GM12878 (cell line): Measurements from ENCODE around the gene AP5B1. TPM values are rescaled to one million over a fixed set of nuclear protein-coding genes. Genes with fewer than 3 reads are reported as not detected.

Experiments
- ATAC-seq: fragments of 200-7000 bp; cut with Tn5 transposase; 3 replicates; pipeline ENCODE4 v1.9.1; 2020; ENCODE audit warnings: mild to moderate bottlenecking, moderate library complexity
- BruUV-seq: library from RNA; stranded (reverse); fragments of 400-500 nt; replicated peaks from 2 replicates; lab custom pipeline; 2021; lab: Mats Ljungman, UMichigan
- CTCF ChIA-PET: fragments of 300-600 bp; sonication (Branson Sonifier 250); formaldehyde crosslinking; extraction: SDS; loops from one replicate; lab custom pipeline; 2021; ENCODE audit warnings: inconsistent platforms; lab: Yijun Ruan, JAX
- POLR2A ChIA-PET: fragments of 350-600 bp; formaldehyde crosslinking; extraction: SDS; loops from one replicate; lab custom pipeline; 2021; ENCODE audit warnings: inconsistent platforms; lab: Charles Lee
- RAD21 ChIA-PET: fragments of 300-600 bp; sonication (Branson Sonifier 250); formaldehyde crosslinking; loops from one replicate; lab custom pipeline; 2023; ENCODE audit warnings: antibody characterized with exemption; ENCODE audit not compliant: unreplicated experiment; lab: Charles Lee
- SMC1A ChIA-PET: fragments of 300-600 bp; sonication (Branson Sonifier 250); formaldehyde crosslinking; loops from one replicate; lab custom pipeline; 2023; ENCODE audit not compliant: unreplicated experiment, uncharacterized antibody; lab: Charles Lee
- DNase-seq: peaks from one replicate; pipeline ENCODE4 v3.0.0-alpha.2; 2011; ENCODE audit warnings: low read depth, low spot score
- FAIRE-seq: peaks from 3 replicates; lab custom pipeline; 2011; peaks lifted over from hg19 to GRCh38; lab: Jason Lieb, UNC
- H2AFZ ChIP-seq: 2 replicates; pipeline ENCODE4 v1.6.0; 2011; ENCODE audit warnings: low read depth, low read length, control low read depth; ENCODE audit not compliant: control insufficient read depth
- H3K27ac ChIP-seq: 2 replicates; pipeline ENCODE4 v1.5.1; 2011; ENCODE audit warnings: control low read depth; ENCODE audit not compliant: control insufficient read depth, insufficient read depth
- H3K27me3 ChIP-seq, 2 experiments: replicated peaks in 1 of 2; 2 replicates each; pipeline versions ENCODE4 v1.6.0 to v1.6.1; 2011; ENCODE audit warnings: low read length in 1 of 2; ENCODE audit not compliant: control insufficient read depth in 2 of 2, insufficient read depth in 2 of 2
- H3K36me3 ChIP-seq, 2 experiments: 2 replicates each; pipeline ENCODE4 v1.5.1; 2011; ENCODE audit warnings: low read length in 1 of 2; ENCODE audit not compliant: control insufficient read depth in 2 of 2, insufficient read depth in 2 of 2
- H3K4me1 ChIP-seq: 2 replicates; pipeline ENCODE4 v1.6.1; 2011; ENCODE audit warnings: mild to moderate bottlenecking, low read length, moderate library complexity, mixed read lengths; ENCODE audit not compliant: control insufficient read depth, insufficient read depth
- H3K4me2 ChIP-seq: 2 replicates; pipeline ENCODE4 v1.6.0; 2011; ENCODE audit warnings: control low read depth; ENCODE audit not compliant: control insufficient read depth, insufficient read depth
- H3K4me3 ChIP-seq: fragments of 200-600 bp; sonication (generic); 2 replicates; pipeline ENCODE4 v1.5.1; 2016
- H3K79me2 ChIP-seq: 2 replicates; pipeline ENCODE4 v1.6.0; 2011; ENCODE audit warnings: low read length; ENCODE audit not compliant: control insufficient read depth, insufficient read depth
- H3K9ac ChIP-seq: 2 replicates; pipeline ENCODE4 v1.8.0; 2011; ENCODE audit warnings: low read length, control low read depth, mixed read lengths; ENCODE audit not compliant: control insufficient read depth, insufficient read depth
- H3K9me3 ChIP-seq: replicated peaks from 3 replicates; pipeline ENCODE4 v1.5.1; 2011; ENCODE audit warnings: mild to moderate bottlenecking, low read length; ENCODE audit not compliant: control insufficient read depth, insufficient read depth
- H4K20me1 ChIP-seq: 2 replicates; pipeline ENCODE4 v1.6.0; 2011; ENCODE audit not compliant: control insufficient read depth, insufficient read depth
- HDGF ChIP-seq: fragments of 450-650 bp; IDR thresholded peaks from 2 replicates; pipeline ENCODE4 v1.6.1; 2016; ENCODE audit warnings: antibody characterized with exemption
- NBN ChIP-seq: fragments of 450-650 bp; IDR thresholded peaks from 2 replicates; pipeline ENCODE4 v1.6.1; 2016
- NFYA ChIP-seq: IDR thresholded peaks from 2 replicates; pipeline ENCODE4 v1.6.1; 2011; ENCODE audit warnings: low read depth, mild to moderate bottlenecking, low read length, improper control_type of control experiment, borderline replicate concordance
- SREBF2 ChIP-seq: IDR thresholded peaks from 2 replicates; pipeline ENCODE4 v1.6.1; 2012; ENCODE audit warnings: mild to moderate bottlenecking, low read length
- ZBTB11 ChIP-seq: fragments of 450-650 bp; formaldehyde crosslinking; IDR thresholded peaks from 2 replicates; pipeline ENCODE4 v1.5.0; 2022; ENCODE audit warnings: mild to moderate bottlenecking, missing genetic modification characterization
- WGBS: methylation state at CpG from one replicate; pipeline ENCODE4 v1.1.6; 2016; ENCODE audit warnings: low lambda C conversion rate; ENCODE audit not compliant: insufficient replicate concordance, insufficient coverage; ENCODE audit errors: missing lambda C conversion rate; 5-methylcytosine and 5-hydroxymethylcytosine counted together
- in situ Hi-C: fragments of 300-500 bp; cut with MboI; formaldehyde crosslinking; loops from 9 replicates; pipeline ENCODE4 v1.14.3; 2018; ENCODE audit warnings: mixed read lengths
- intact Hi-C: fragments of 100-400 bp; cut with micrococcal nuclease; formaldehyde crosslinking; loops from one replicate; pipeline ENCODE4 v1.14.2; 2022; ENCODE audit not compliant: unreplicated experiment
- polyA plus RNA-seq, 11 experiments: library from polyadenylated mRNA; depleted of rRNA in 4 of 11; unstranded in 6 of 11; stranded (reverse) in 5 of 11; fragments of >200 nt; fragmentation: Nextera tagmentation in 4 of 11; fragmentation: Illumina TruSeq in 1 of 11; extraction: Ambion mirVana in 4 of 11; extraction: Trizol in 1 of 11; gene quantifications; 1 replicate in 1 of 11; 2 replicates in 10 of 11; pipeline versions ENCODE4 v1.2.1 to v1.2.3, GENCODE V29; 2011 to 2016; ENCODE audit warnings: inconsistent platforms in 2 of 11, missing spikeins in 2 of 11, low read depth in 1 of 11
- total RNA-seq, 4 experiments: library from RNA; depleted of rRNA in 3 of 4; stranded (reverse); fragments of >200 nt in 3 of 4; fragmentation: Illumina TruSeq in 1 of 4; extraction: Trizol in 1 of 4; gene quantifications; 2 replicates each; pipeline versions ENCODE4 v1.2.1 to v1.2.3, GENCODE V29; 2013 to 2021

The AP5B1 gene
- total and polyA plus RNA-seq, 10 of the 15 experiments (the other 5 are each of a cell fraction or from before 2014, with no cell fraction given) = 0.47 to 13.1 (median 4.8) TPM

GRCh38 chr11:65779669-65779918 is 1.2 kb downstream of the AP5B1 start:
- Histone ChIP-seq H3K27me3 (no peaks in the 10 kb centered on the region), H4K20me1 (no peaks in the 10 kb centered on the region; the same call in 1 of the 2 replicates), H2AFZ (no peak overlapping the region), H3K79me2 (peaks cover 10% of the 10 kb centered on the region), H3K27ac (peak overlapping the region; percentile 4; the same call in 1 of the 2 replicates), H3K9me3 (no peaks in the 10 kb centered on the region), H3K4me3 (peak overlapping the region; percentile 80), H3K4me2 (peak overlapping the region; percentile 73)
- CTCF ChIA-PET = interaction anchor here (0.7 to 8.7 kb wide), 42 partner anchors 9 to 299 kb away, joined by 3 to 192 read pairs (median 6); partner anchors contain the start of genes EHBP1L1, FIBP, KAT5 and MUS81
- POLR2A ChIA-PET = interaction anchor here (0.6 to 2.3 kb wide), 12 partner anchors 9 to 132 kb away, joined by 3 to 17 read pairs (median 4); partner anchors contain the start of genes KAT5 and RNASEH2C
- FAIRE-seq = no peak
- no TSS peak for BruUV-seq
- in situ Hi-C loops (loop anchor here (5.0 kb wide), 2 partner anchors 43 to 67 kb away; partner anchors contain the start of gene KAT5), intact Hi-C loops (no loop called here)
- 76% methylated on average over 12 of the region's 12 CpGs for WGBS
- DNase-seq = no peak
- SMC1A ChIA-PET = interaction anchor here (1.2 to 2.5 kb wide), 10 partner anchors 9 to 105 kb away, joined by 3 to 41 read pairs (median 5); partner anchors contain the start of gene RNASEH2C
- no peak for TF ChIP-seq NBN
- TF ChIP-seq NFYA = no peak
- TF ChIP-seq, all 136 proteins: peak for 0
- RAD21 ChIA-PET = interaction anchor here (0.6 to 5.4 kb wide), 25 partner anchors 9 to 356 kb away, joined by 3 to 91 read pairs (median 4); partner anchors contain the start of genes CCDC85B, FIBP, KAT5 and PCNX3
- H3K9ac ChIP-seq = peak overlapping the region; percentile 57
- H3K36me3 ChIP-seq = peaks cover 3 to 4% of the 10 kb centered on the region in 2 experiments; a peak in 3 of 4 replicates
- no peak for ATAC-seq
- peaks cover 16% of the 10 kb centered on the region for H3K4me1 ChIP-seq

GRCh38 chr11:65778901-65779668 is 1.7 kb downstream of the AP5B1 start:
- WGBS = 91% methylated on average over 24 of the region's 25 CpGs
- Histone ChIP-seq H4K20me1 (no peaks in the 10 kb centered on the region; the same call in 1 of the 2 replicates), H3K4me2 (peak overlapping the region; percentile 73), H3K9ac (peak overlapping the region; percentile 57), H3K27ac (no peak overlapping the region), H2AFZ (no peak overlapping the region), H3K9me3 (no peaks in the 10 kb centered on the region), H3K36me3 (peaks cover 3 to 4% of the 10 kb centered on the region in 2 experiments; a peak in 3 of 4 replicates), H3K4me1 (peaks cover 16% of the 10 kb centered on the region), H3K79me2 (peaks cover 10% of the 10 kb centered on the region), H3K4me3 (peak overlapping the region; percentile 80), H3K27me3 (no peaks in the 10 kb centered on the region)
- ChIA-PET SMC1A (interaction anchor here (1.2 to 2.5 kb wide), 10 partner anchors 9 to 106 kb away, joined by 3 to 41 read pairs (median 5); partner anchors contain the start of gene RNASEH2C), RAD21 (interaction anchor here (0.6 to 5.4 kb wide), 24 partner anchors 8 to 357 kb away, joined by 3 to 91 read pairs (median 4); partner anchors contain the start of genes CCDC85B, FIBP, KAT5 and PCNX3), CTCF (interaction anchor here (0.7 to 8.7 kb wide), 36 partner anchors 9 to 299 kb away, joined by 3 to 192 read pairs (median 9); partner anchors contain the start of genes EHBP1L1, FIBP, KAT5 and MUS81), POLR2A (interaction anchor here (0.6 to 2.3 kb wide), 13 partner anchors 9 to 277 kb away, joined by 3 to 17 read pairs (median 5); partner anchors contain the start of genes KAT5 and RNASEH2C)
- ATAC-seq = no peak
- DNase-seq = no peak
- TF ChIP-seq HDGF = 0 out of 2 replicates have a peak, but pooled peaks have one; percentile 17
- TF ChIP-seq SREBF2 = no peak
- TF ChIP-seq ZBTB11 (CRISPR knock-in tag) = no peak
- FAIRE-seq = no peak
- intact Hi-C loops = no loop called here
- BruUV-seq = no TSS peak
- in situ Hi-C loops = loop anchor here (5.0 kb wide), 2 partner anchors 43 to 67 kb away; partner anchors contain the start of gene KAT5
